Stimulated activated CD4-positive, alpha-beta T cell treated with anti-CD3 and anti-CD28 coated beads, TNF-alpha, amount 100 ng/mL, for 48 hours (primary cell): Measurements from ENCODE around the gene RAD51D.
"Not testable (repeated sequence)": the region's sequence is repeated elsewhere in the genome, so short reads cannot be mapped to it uniquely, and the experiment has no call there.

ENCODE experiments used
- DNase-seq, 3 donors: peaks; one replicate each; pipeline ENCODE4 v3.0.0-alpha.2; 2020; ENCODE audit warnings: low read depth in 3 of 3

The RAD51D gene

GRCh38 chr17:35090707-35091106, 29.0 kb downstream of the RAD51D start:
- DNase-seq = not testable (repeated sequence)

GRCh38 chr17:35089586-35090296, 29.9 kb downstream of the RAD51D start:
- peak in 2 of 3 donors; percentile 27 to 40 for DNase-seq

GRCh38 chr17:35088881-35089585, 30.6 kb downstream of the RAD51D start:
- DNase-seq = peak; percentile 77 to 86 (median 81)

GRCh38 chr17:35088356-35088880, 31.2 kb downstream of the RAD51D start:
- DNase-seq = no peak

GRCh38 chr17:35087731-35088355, 31.8 kb downstream of the RAD51D start:
- no peak for DNase-seq

- DNase-seq = no peak
Measured at GRCh38 chr17:35086931-35087573, 32.6 kb downstream of the RAD51D start.

GRCh38 chr17:35086164-35086563, 33.5 kb downstream of the RAD51D start:
- no peak for DNase-seq

- DNase-seq = no peak
Measured at GRCh38 chr17:35084987-35085386, 34.7 kb downstream of the RAD51D start.

- DNase-seq = no peak
Measured at GRCh38 chr17:35083071-35083470, 36.6 kb downstream of the RAD51D start.

- DNase-seq = no peak
Measured at GRCh38 chr17:35082073-35082657, 37.5 kb downstream of the RAD51D start.

- no peak for DNase-seq
Measured at GRCh38 chr17:35081638-35082037, 38.0 kb downstream of the RAD51D start.

GRCh38 chr17:35080536-35080935, 39.1 kb downstream of the RAD51D start:
- DNase-seq = no peak

GRCh38 chr17:35079547-35080423, 39.9 kb downstream of the RAD51D start:
- DNase-seq = no peak

- no peak for DNase-seq
Measured at GRCh38 chr17:35076874-35077273, 42.8 kb downstream of the RAD51D start.

- DNase-seq = no peak
Measured at GRCh38 chr17:35074711-35075707, 44.7 kb downstream of the RAD51D start.

GRCh38 chr17:35073991-35074627, 45.6 kb downstream of the RAD51D start:
- DNase-seq = no peak

GRCh38 chr17:35073183-35073790, 46.4 kb downstream of the RAD51D start:
- no peak for DNase-seq

- DNase-seq = no peak
Measured at GRCh38 chr17:35069311-35069710, 50.3 kb downstream of the RAD51D start.

- DNase-seq = no peak
Measured at GRCh38 chr17:35068249-35068648, 51.4 kb downstream of the RAD51D start.
